Activated CD4-positive, alpha-beta T cell treated with anti-CD3 and anti-CD28 coated beads, Interleukin-2, amount 50 U/mL, for 4 hours (primary cell): Measurements from ENCODE around the gene SLC8A1.

Experiments
- DNase-seq, 2 experiments: peaks; one replicate each; pipeline ENCODE4 v3.0.0-alpha.2; 2020

Gene SLC8A1

GRCh38 chr2:40299781-40300180, 152.1 kb downstream of the SLC8A1 start:
- DNase-seq: no peak

- DNase-seq: no peak
These were observed 152.7 kb downstream of the SLC8A1 start for GRCh38 chr2:40299173-40299572.

GRCh38 chr2:40298026-40298425, 153.9 kb downstream of the SLC8A1 start:
- DNase-seq: no peak

GRCh38 chr2:40292291-40292690, 159.6 kb downstream of the SLC8A1 start:
- DNase-seq: no peak

GRCh38 chr2:40289771-40290404, 162.0 kb downstream of the SLC8A1 start:
- DNase-seq: no peak

GRCh38 chr2:40287773-40288172, 164.1 kb downstream of the SLC8A1 start:
- DNase-seq: no peak

- no peak for DNase-seq
These were observed 164.7 kb downstream of the SLC8A1 start for GRCh38 chr2:40287195-40287594.

GRCh38 chr2:40286721-40287120, 165.2 kb downstream of the SLC8A1 start:
- no peak for DNase-seq

- DNase-seq: no peak
These were observed 166.5 kb downstream of the SLC8A1 start for GRCh38 chr2:40285391-40285790.

- DNase-seq: no peak
These were observed 167.1 kb downstream of the SLC8A1 start for GRCh38 chr2:40284797-40285196.

GRCh38 chr2:40283111-40283909, 168.6 kb downstream of the SLC8A1 start:
- DNase-seq: no peak

GRCh38 chr2:40282428-40282827, 169.5 kb downstream of the SLC8A1 start:
- DNase-seq: no peak

GRCh38 chr2:40281021-40281940, 170.6 kb downstream of the SLC8A1 start:
- no peak for DNase-seq

- DNase-seq: no peak
These were observed 172.4 kb downstream of the SLC8A1 start for GRCh38 chr2:40279482-40279881.

GRCh38 chr2:40279001-40279400, 172.9 kb downstream of the SLC8A1 start:
- no peak for DNase-seq

- DNase-seq: no peak
These were observed 175.8 kb downstream of the SLC8A1 start for GRCh38 chr2:40276076-40276475.

GRCh38 chr2:40274270-40274669, 177.6 kb downstream of the SLC8A1 start:
- DNase-seq: no peak

GRCh38 chr2:40273734-40274182, 178.1 kb downstream of the SLC8A1 start:
- no peak for DNase-seq

- no peak for DNase-seq
These were observed 180.8 kb downstream of the SLC8A1 start for GRCh38 chr2:40271094-40271493.

- no peak for DNase-seq
These were observed 181.5 kb downstream of the SLC8A1 start for GRCh38 chr2:40270372-40270771.

GRCh38 chr2:40268566-40268965, 183.3 kb downstream of the SLC8A1 start:
- no peak for DNase-seq

GRCh38 chr2:40266201-40266600, 185.7 kb downstream of the SLC8A1 start:
- no peak for DNase-seq

GRCh38 chr2:40265602-40266001, 186.3 kb downstream of the SLC8A1 start:
- DNase-seq: no peak
